ENCODE measurements around the gene ACCSL. TPM values are rescaled to one million over a fixed set of nuclear protein-coding genes. Genes with fewer than 3 reads are reported as not detected.

ACCSL gene
- polyA plus RNA-seq, 1 donor (not counting 4 experiments of a cell fraction or from before 2014, with no cell fraction given): not detected

DNA sequence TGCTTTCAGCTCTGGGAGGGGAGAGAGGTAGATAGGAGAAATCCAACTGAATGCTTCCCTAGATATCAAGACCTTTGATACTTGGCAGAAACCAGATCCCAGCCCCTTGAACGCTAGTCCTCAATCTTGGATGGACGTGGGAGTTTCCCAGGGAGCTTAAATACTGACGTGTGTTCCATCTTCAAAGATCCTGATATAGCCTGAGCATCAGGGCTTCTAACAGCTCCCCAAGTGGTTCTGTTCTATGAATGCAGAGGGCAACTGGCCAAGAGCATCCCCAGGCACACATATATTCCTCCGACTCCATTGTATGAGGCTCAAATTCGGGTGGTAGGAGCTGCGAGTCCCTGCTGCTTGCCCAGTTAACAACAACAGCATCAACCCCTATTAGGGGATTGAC lies 9.6 kb downstream of the ACCSL start:
- TF ChIP-seq CTCF (optimal IDR thresholded peaks at IDR 0.05 in 1 of 3, IDR thresholded peaks at IDR 0.05 in 1 of 3, conservative IDR thresholded peaks at IDR 0.05 in 1 of 3; ENCODE audit: extremely low read depth in 1 of 3, insufficient read depth in 2 of 3, low read length in 3 of 3): no peak
- TF ChIP-seq EZH2 (IDR thresholded peaks at IDR 0.05; ENCODE audit: low read length): no peak
- H3K27me3 ChIP-seq (ENCODE audit: control insufficient read depth, extremely low read depth, insufficient read depth, low read length): peaks cover 4% of the 10 kb centered on the region
- dilution Hi-C loops (cut with MboI; ENCODE audit: extremely low pct_ligation_motif_present, low sequenced_read_pairs): no loop called here
- H2AFZ ChIP-seq (ENCODE audit: control insufficient read depth, low read length): no peak overlapping the region
- no peaks in the 10 kb centered on the region for H3K4me1 ChIP-seq (ENCODE audit: control insufficient read depth, extremely low read depth, insufficient read depth, low read length)
- no peaks in the 10 kb centered on the region for H3K9me1 ChIP-seq (ENCODE audit: control insufficient read depth, extremely low read depth, insufficient read depth, low read length)
- DNase-seq (ENCODE audit: low read depth, low spot score) (no peak), FAIRE-seq (no peak)
- no peaks in the 10 kb centered on the region for H3K36me3 ChIP-seq (ENCODE audit: control insufficient read depth in 2 of 2, extremely low read depth in 1 of 2, insufficient read depth in 2 of 2, low read length in 2 of 2)
- no peak overlapping the region for H3K9ac ChIP-seq (ENCODE audit: control insufficient read depth, extremely low read depth, insufficient read depth, low read length)
- no peak overlapping the region for H3K4me3 ChIP-seq (ENCODE audit: control insufficient read depth in 2 of 3, extremely low read depth in 1 of 3, insufficient read depth in 2 of 3, low read depth in 1 of 3, low read length in 3 of 3)
- H3K4me2 ChIP-seq (ENCODE audit: control insufficient read depth, extremely low read depth, insufficient read depth, low read depth, low read length): no peak overlapping the region
- H4K20me1 ChIP-seq (ENCODE audit: control insufficient read depth, extremely low read depth, insufficient read depth, low read length): no peaks in the 10 kb centered on the region
- H3K27ac ChIP-seq (ENCODE audit: control insufficient read depth, insufficient read depth, low read length): no peak overlapping the region
- H3K9me3 ChIP-seq (ENCODE audit: control insufficient read depth, low read depth, low read length): no peaks in the 10 kb centered on the region
- no peaks in the 10 kb centered on the region for H3K79me2 ChIP-seq (ENCODE audit: control insufficient read depth, insufficient read depth, low read length)

- no peak overlapping the region for H3K27ac ChIP-seq (ENCODE audit: control insufficient read depth, insufficient read depth, low read length)
- no peak overlapping the region for H3K4me2 ChIP-seq (ENCODE audit: control insufficient read depth, extremely low read depth, insufficient read depth, low read depth, low read length)
- no peak for FAIRE-seq
- H3K4me3 ChIP-seq (ENCODE audit: control insufficient read depth in 2 of 3, extremely low read depth in 1 of 3, insufficient read depth in 2 of 3, low read depth in 1 of 3, low read length in 3 of 3): no peak overlapping the region
- no peak overlapping the region for H2AFZ ChIP-seq (ENCODE audit: control insufficient read depth, low read length)
- H3K4me1 ChIP-seq (ENCODE audit: control insufficient read depth, extremely low read depth, insufficient read depth, low read length): no peaks in the 10 kb centered on the region
- no peak for TF ChIP-seq CTCF (optimal IDR thresholded peaks at IDR 0.05 in 1 of 3, IDR thresholded peaks at IDR 0.05 in 1 of 3, conservative IDR thresholded peaks at IDR 0.05 in 1 of 3; ENCODE audit: extremely low read depth in 1 of 3, insufficient read depth in 2 of 3, low read length in 3 of 3)
- no peak for TF ChIP-seq EZH2 (IDR thresholded peaks at IDR 0.05; ENCODE audit: low read length)
- H3K79me2 ChIP-seq (ENCODE audit: control insufficient read depth, insufficient read depth, low read length): no peaks in the 10 kb centered on the region
- H3K36me3 ChIP-seq (ENCODE audit: control insufficient read depth in 2 of 2, extremely low read depth in 1 of 2, insufficient read depth in 2 of 2, low read length in 2 of 2): no peaks in the 10 kb centered on the region
- no peaks in the 10 kb centered on the region for H3K27me3 ChIP-seq (ENCODE audit: control insufficient read depth, extremely low read depth, insufficient read depth, low read length)
- dilution Hi-C loops (cut with MboI; ENCODE audit: extremely low pct_ligation_motif_present, low sequenced_read_pairs): no loop called here
- H3K9ac ChIP-seq (ENCODE audit: control insufficient read depth, extremely low read depth, insufficient read depth, low read length): no peak overlapping the region
- H4K20me1 ChIP-seq (ENCODE audit: control insufficient read depth, extremely low read depth, insufficient read depth, low read length): no peaks in the 10 kb centered on the region
- H3K9me3 ChIP-seq (ENCODE audit: control insufficient read depth, low read depth, low read length): no peaks in the 10 kb centered on the region
- no peak for DNase-seq (ENCODE audit: low read depth, low spot score)
- H3K9me1 ChIP-seq (ENCODE audit: control insufficient read depth, extremely low read depth, insufficient read depth, low read length): no peaks in the 10 kb centered on the region
These were observed 10.5 kb downstream of the ACCSL start for GRCh38 chr11:44058275-44058674.
